CD4-positive, alpha-beta T cell (primary cell): ENCODE measurements around the gene RNF113B. TPM values are rescaled to one million over a fixed set of nuclear protein-coding genes. Genes with fewer than 3 reads are reported as not detected.

Experiments
- ATAC-seq: fragments of 200-7000 bp; cut with Tn5 transposase; one replicate; pipeline ENCODE4 v1.10.0; 2022; ENCODE audit warnings: mild to moderate bottlenecking; ENCODE audit not compliant: poor library complexity
- CTCF ChIA-PET: fragments of 350-600 bp; sonication (Branson Sonifier 250); formaldehyde crosslinking; loops from one replicate; lab custom pipeline; 2021; ENCODE audit warnings: antibody characterized with exemption, inconsistent platforms; lab: Charles Lee
- POLR2A ChIA-PET: fragments of 350-600 bp; sonication (Branson Sonifier 250); formaldehyde crosslinking; loops from one replicate; lab custom pipeline; 2021; ENCODE audit warnings: antibody characterized with exemption, inconsistent platforms; lab: Charles Lee
- DNase-seq, 14 experiments: peaks; one replicate each; pipeline ENCODE4 v3.0.0-alpha.2; 2013 to 2020; ENCODE audit warnings: mixed read lengths in 2 of 14
- H3K27ac ChIP-seq, 2 donors: one replicate each; pipeline versions ENCODE4 v1.5.1 to v1.7.0; 2013; ENCODE audit warnings: low read length in 2 of 2, low read depth in 1 of 2, mild to moderate bottlenecking in 1 of 2
- H3K27me3 ChIP-seq, 2 experiments: 1 replicate in 1 of 2; 2 replicates in 1 of 2; pipeline versions ENCODE4 v1.6.1 to v1.7.0; 2013; ENCODE audit warnings: low read length in 2 of 2, control low read depth in 1 of 2, mild to moderate bottlenecking in 1 of 2, moderate library complexity in 1 of 2; ENCODE audit not compliant: insufficient read depth in 2 of 2, control insufficient read depth in 1 of 2
- H3K36me3 ChIP-seq: one replicate; pipeline ENCODE4 v1.6.1; 2013; ENCODE audit warnings: low read length, control low read depth; ENCODE audit not compliant: insufficient read depth
- H3K4me1 ChIP-seq: one replicate; pipeline ENCODE4 v1.6.1; 2013; ENCODE audit warnings: low read length, control low read depth; ENCODE audit not compliant: insufficient read depth
- H3K4me3 ChIP-seq: one replicate; pipeline ENCODE4 v1.5.1; 2013; ENCODE audit warnings: mild to moderate bottlenecking, low read length, moderate library complexity
- H3K9me3 ChIP-seq, 2 experiments: 1 replicate in 1 of 2; 2 replicates in 1 of 2; pipeline versions ENCODE4 v1.6.1 to v1.7.0; 2013; ENCODE audit warnings: low read length in 2 of 2, mild to moderate bottlenecking in 2 of 2, control low read depth in 1 of 2, moderate library complexity in 1 of 2; ENCODE audit not compliant: control insufficient read depth in 1 of 2, insufficient read depth in 1 of 2
- H3K27ac Mint-ChIP-seq: one replicate; pipeline ENCODE4 v1.8.0; 2020; ENCODE audit warnings: mixed read lengths
- H3K27me3 Mint-ChIP-seq: one replicate; pipeline ENCODE4 v1.8.0; 2021; ENCODE audit warnings: mixed read lengths
- H3K36me3 Mint-ChIP-seq: one replicate; pipeline ENCODE4 v1.8.0; 2021; ENCODE audit warnings: low read depth, mixed read lengths
- H3K4me1 Mint-ChIP-seq: one replicate; pipeline ENCODE4 v1.8.0; 2021; ENCODE audit warnings: low read depth, mixed read lengths
- H3K4me3 Mint-ChIP-seq: one replicate; pipeline ENCODE4 v1.8.0; 2020; ENCODE audit warnings: mild to moderate bottlenecking, mixed read lengths
- H3K9me3 Mint-ChIP-seq: one replicate; pipeline ENCODE4 v1.8.0; 2020; ENCODE audit warnings: mixed read lengths
- intact Hi-C, 2 experiments: fragments of 100-400 bp; cut with DNase I in 1 of 2; cut with micrococcal nuclease in 1 of 2; formaldehyde crosslinking; loops; one replicate each; pipeline versions ENCODE4 v1.15.1 to v1.9.0; 2023 to 2025; cut with DNase I, micrococcal nuclease
- microRNA-seq: library from miRNA; unstranded; fragments of <30 nt; microRNA quantifications from one replicate; pipeline ENCODE4 v1.2.0, GENCODE V29; 2021; ENCODE audit warnings: borderline microRNAs expressed, borderline replicate concordance
- total RNA-seq, 174 experiments: library from RNA in 2 of 174; stranded (reverse) in 2 of 174; gene quantifications; one replicate each; pipeline ENCODE4 v1.2.3 and lab custom pipeline; 2021 to 2026
- TF ChIP-seq, protein P1 (sequence below): fragments of 200-600 bp; IDR thresholded peaks from one replicate; pipeline ENCODE4 v1.8.0; 2022; ENCODE audit warnings: antibody characterized with exemption, mild to moderate bottlenecking

The RNF113B gene
- total RNA-seq, 2 experiments from 2014 or later = not detected

GRCh38 chr13:98133946-98134345 is 43.1 kb downstream of the RNF113B start:
- no peaks in the 10 kb centered on the region for H3K4me1 ChIP-seq
- Mint-ChIP-seq H3K27ac (no peak overlapping the region), H3K27me3 (peaks cover 45% of the 10 kb centered on the region), H3K36me3 (no peaks in the 10 kb centered on the region), H3K4me3 (no peak overlapping the region), H3K4me1 (no peaks in the 10 kb centered on the region), H3K9me3 (no peaks in the 10 kb centered on the region)
- ChIA-PET POLR2A (no interaction called here), CTCF (no interaction called here)
- ATAC-seq = no peak
- H3K4me3 ChIP-seq = no peak overlapping the region
- H3K27me3 ChIP-seq = peaks cover 0 to 4% of the 10 kb centered on the region in 2 experiments
- no peaks in the 10 kb centered on the region for H3K9me3 ChIP-seq
- intact Hi-C loops = no loop called here
- H3K36me3 ChIP-seq = no peaks in the 10 kb centered on the region
- TF ChIP-seq, protein P1, sequence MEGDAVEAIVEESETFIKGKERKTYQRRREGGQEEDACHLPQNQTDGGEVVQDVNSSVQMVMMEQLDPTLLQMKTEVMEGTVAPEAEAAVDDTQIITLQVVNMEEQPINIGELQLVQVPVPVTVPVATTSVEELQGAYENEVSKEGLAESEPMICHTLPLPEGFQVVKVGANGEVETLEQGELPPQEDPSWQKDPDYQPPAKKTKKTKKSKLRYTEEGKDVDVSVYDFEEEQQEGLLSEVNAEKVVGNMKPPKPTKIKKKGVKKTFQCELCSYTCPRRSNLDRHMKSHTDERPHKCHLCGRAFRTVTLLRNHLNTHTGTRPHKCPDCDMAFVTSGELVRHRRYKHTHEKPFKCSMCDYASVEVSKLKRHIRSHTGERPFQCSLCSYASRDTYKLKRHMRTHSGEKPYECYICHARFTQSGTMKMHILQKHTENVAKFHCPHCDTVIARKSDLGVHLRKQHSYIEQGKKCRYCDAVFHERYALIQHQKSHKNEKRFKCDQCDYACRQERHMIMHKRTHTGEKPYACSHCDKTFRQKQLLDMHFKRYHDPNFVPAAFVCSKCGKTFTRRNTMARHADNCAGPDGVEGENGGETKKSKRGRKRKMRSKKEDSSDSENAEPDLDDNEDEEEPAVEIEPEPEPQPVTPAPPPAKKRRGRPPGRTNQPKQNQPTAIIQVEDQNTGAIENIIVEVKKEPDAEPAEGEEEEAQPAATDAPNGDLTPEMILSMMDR = no peak
- H3K27ac ChIP-seq = no peak overlapping the region
- DNase-seq = no peak

- Mint-ChIP-seq H3K27me3 (peaks cover 33% of the 10 kb centered on the region), H3K9me3 (peaks cover 11% of the 10 kb centered on the region), H3K36me3 (no peaks in the 10 kb centered on the region), H3K4me3 (no peak overlapping the region), H3K27ac (no peak overlapping the region), H3K4me1 (no peaks in the 10 kb centered on the region)
- POLR2A ChIA-PET = no interaction called here
- DNase-seq = no peak
- intact Hi-C loops = no loop called here
- Histone ChIP-seq H3K27me3 (peaks cover 0 to 4% of the 10 kb centered on the region in 2 experiments), H3K27ac (no peak overlapping the region), H3K4me3 (no peak overlapping the region), H3K9me3 (peaks cover 0 to 5% of the 10 kb centered on the region in 2 experiments), H3K4me1 (no peaks in the 10 kb centered on the region), H3K36me3 (no peaks in the 10 kb centered on the region)
- CTCF ChIA-PET = no interaction called here
- TF ChIP-seq, protein P1 = no peak
- ATAC-seq = no peak
Observed at GRCh38 chr13:98129059-98129746, 47.9 kb downstream of the RNF113B start.

Small RNAs within 50 kb of the gene (microRNA-seq; reads per million reads assigned to microRNA genes)
- not detected for gene MIR3170

Other genes starting within 250 kb of the RNF113B start
- gene IPO5, start 223.6 kb downstream of the RNF113B start, total RNA-seq = 10 to 100 TPM; 62.2 to 73.3 TPM
- under 1 TPM in 1 of 2 experiments, not detected in 1; 0.30 TPM for gene FARP1, start 34.2 kb downstream of the RNF113B start, total RNA-seq